NCI-H446 treated with DMSO at 0.1 percent for 48 hours (cell line): Measurements from ENCODE around the gene OR5K3.
"Not testable (repeated sequence)": the region's sequence is repeated elsewhere in the genome, so short reads cannot be mapped to it uniquely, and the experiment has no call there.

Experiments
- DNase-seq: peaks from one replicate; lab custom pipeline; 2025; lab: John Stamatoyannopoulos, UW

The OR5K3 gene

GRCh38 chr3:98390366-98390765 is at the start of gene OR5K3:
TSS of gene OR5K3 (plus strand) at chr3:98390666. CDS start at chr3:98390666, 0 bp downstream.
- no peak for DNase-seq

GRCh38 chr3:98341758-98342157 is 48.7 kb upstream of the OR5K3 start:
- no peak for DNase-seq

- no peak for DNase-seq
Measured at GRCh38 chr3:98343647-98344507, 46.6 kb upstream of the OR5K3 start.

GRCh38 chr3:98350082-98350481 is 40.4 kb upstream of the OR5K3 start:
- DNase-seq, result no peak

- no peak for DNase-seq
Measured at GRCh38 chr3:98353554-98353953, 36.9 kb upstream of the OR5K3 start, which contains the start of gene OR5K4. TSS of gene OR5K4 (plus strand) at chr3:98353854. CDS start at chr3:98353854, 0 bp downstream.

- DNase-seq, result no peak
Measured at GRCh38 chr3:98359250-98359649, 31.2 kb upstream of the OR5K3 start.

- DNase-seq, result no peak
Measured at GRCh38 chr3:98359993-98360675, 30.3 kb upstream of the OR5K3 start.

- DNase-seq, result no peak
Measured at GRCh38 chr3:98360681-98361080, 29.8 kb upstream of the OR5K3 start.

GRCh38 chr3:98361289-98361688 is 29.2 kb upstream of the OR5K3 start:
- DNase-seq, result no peak

- no peak for DNase-seq
Measured at GRCh38 chr3:98367464-98368246, 22.8 kb upstream of the OR5K3 start.

- DNase-seq, result no peak
Measured at GRCh38 chr3:98371186-98371585, 19.3 kb upstream of the OR5K3 start.

GRCh38 chr3:98371853-98372252 is 18.6 kb upstream of the OR5K3 start:
- no peak for DNase-seq

- DNase-seq, result no peak
Measured at GRCh38 chr3:98372445-98372844, 18.0 kb upstream of the OR5K3 start.

- no peak for DNase-seq
Measured at GRCh38 chr3:98376631-98377030, 13.8 kb upstream of the OR5K3 start.

- no peak for DNase-seq
Measured at GRCh38 chr3:98388147-98388546, 2.3 kb upstream of the OR5K3 start.

- DNase-seq, result no peak
Measured at GRCh38 chr3:98395101-98395500, 4.6 kb downstream of the OR5K3 start.

- DNase-seq, result not testable (repeated sequence)
Measured at GRCh38 chr3:98396482-98396881, 6.0 kb downstream of the OR5K3 start.

GRCh38 chr3:98398513-98398912 is 8.0 kb downstream of the OR5K3 start:
- DNase-seq, result no peak

- no peak for DNase-seq
Measured at GRCh38 chr3:98402507-98402906, 12.0 kb downstream of the OR5K3 start.

GRCh38 chr3:98404010-98404409 is 13.5 kb downstream of the OR5K3 start:
- DNase-seq, result no peak

- DNase-seq, result no peak
Measured at GRCh38 chr3:98406034-98406433, 15.6 kb downstream of the OR5K3 start.

- DNase-seq, result no peak
Measured at GRCh38 chr3:98432575-98432974, 42.1 kb downstream of the OR5K3 start.
